Right kidney (tissue), 1 donor: ENCODE data around the gene VPS8.
"Not testable (repeated sequence)": the region's sequence is repeated elsewhere in the genome, so short reads cannot be mapped to it uniquely, and the experiment has no call there.

Experiments
- DNase-seq: peaks from one replicate; pipeline ENCODE4 v3.0.0-alpha.2; 2016

VPS8 gene

DNA sequence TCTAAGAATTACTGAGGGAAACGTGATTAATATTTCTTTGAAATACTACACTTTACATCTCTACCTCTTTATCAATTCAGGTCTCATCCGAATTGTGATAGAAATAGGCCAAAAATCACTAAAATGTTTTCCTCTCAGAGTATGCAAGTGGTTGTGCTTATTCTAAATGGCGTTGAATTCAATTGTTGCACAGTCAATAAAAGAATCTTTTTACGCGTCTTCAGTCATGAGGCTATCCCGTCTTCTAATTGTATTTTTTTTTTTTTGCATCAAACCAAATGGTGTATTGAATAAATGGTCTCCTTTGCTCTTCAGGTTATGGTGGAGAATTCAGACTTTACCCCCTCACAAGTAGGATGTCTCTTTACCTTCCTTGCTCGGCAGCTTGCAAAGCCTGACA is 112.6 kb downstream of the VPS8 start:
- no peak for DNase-seq

DNA sequence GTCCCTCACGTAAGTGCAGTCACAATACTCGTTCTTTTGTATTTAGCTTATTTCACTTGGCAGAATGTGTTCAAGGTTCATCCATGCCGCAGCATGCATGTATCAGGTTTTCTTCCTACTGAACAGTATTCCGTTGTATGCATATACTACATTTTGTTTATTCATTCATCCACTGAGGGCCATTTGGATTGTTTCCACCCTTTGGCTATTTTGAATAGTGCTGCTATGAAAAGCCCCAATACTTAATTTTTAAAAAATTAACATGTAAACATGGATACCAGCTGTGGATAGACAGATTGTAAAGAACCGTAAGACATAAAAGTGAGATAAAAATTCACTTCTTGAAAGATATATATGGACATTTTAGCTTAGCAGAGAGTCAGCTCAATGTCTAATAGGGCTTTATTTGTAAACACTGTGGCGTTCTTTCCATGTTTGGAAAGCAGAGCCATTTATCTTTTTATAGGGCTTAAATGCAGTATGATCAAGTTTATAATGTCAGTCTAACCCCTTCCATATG is 115.9 kb downstream of the VPS8 start:
- no peak for DNase-seq

DNA sequence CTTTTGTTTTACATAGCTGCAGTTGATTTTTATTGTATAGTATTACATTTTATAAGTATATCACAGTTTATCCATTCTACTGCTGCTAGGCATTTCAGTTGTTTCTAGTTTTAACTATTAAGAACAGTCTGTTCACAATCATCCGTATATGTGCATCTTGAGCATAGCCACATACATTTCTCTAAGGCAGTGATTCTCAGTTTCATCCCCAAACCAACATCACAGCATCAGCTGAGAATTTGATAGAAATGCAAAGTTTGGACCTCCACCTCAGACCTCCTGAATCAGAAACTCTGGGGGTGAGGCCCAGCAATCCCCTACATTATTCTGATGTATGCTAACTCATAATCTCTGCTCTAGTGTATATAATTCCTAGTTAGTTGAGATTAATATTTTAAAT is 120.8 kb downstream of the VPS8 start:
- no peak for DNase-seq

DNA sequence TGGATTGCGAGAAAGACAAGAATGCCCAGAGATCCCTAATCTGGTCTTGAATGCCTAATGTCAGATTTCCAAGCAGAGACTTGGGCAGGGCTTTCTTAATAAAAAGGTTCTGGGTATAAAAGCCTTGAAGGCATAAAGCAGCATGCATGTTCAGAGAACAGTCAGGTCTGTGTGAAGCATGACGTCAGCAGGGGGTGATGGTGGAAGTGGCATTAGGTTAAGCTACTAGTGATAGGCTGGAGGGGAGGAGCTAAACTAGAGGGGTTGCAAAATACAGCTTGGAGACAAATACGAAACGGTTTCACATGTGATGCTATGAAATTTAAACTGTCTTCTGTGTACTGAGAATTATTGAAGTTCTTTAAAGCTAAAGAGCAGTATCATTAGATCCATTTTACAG is 125.6 kb downstream of the VPS8 start:
- DNase-seq: no peak

DNA sequence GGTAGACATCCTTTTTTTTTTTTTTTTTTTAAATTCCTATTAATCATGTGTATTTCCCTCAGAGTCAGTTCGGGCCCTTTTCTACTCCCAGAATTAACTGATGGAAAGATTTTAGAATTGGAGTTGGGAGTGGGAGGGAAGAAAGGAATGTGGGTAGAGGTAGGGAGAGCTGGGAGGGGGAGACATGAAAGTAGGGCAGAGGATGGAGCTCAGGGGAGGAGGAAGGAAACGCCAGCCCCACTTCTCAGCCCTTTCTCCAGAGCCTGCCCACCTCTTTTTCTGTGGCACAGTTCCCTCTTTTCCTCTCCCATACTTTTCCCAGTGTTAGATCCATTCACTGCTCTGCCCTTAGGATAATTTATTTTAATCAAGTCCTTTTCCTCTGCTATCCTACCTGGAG is 129.4 kb downstream of the VPS8 start:
- no peak for DNase-seq

DNA sequence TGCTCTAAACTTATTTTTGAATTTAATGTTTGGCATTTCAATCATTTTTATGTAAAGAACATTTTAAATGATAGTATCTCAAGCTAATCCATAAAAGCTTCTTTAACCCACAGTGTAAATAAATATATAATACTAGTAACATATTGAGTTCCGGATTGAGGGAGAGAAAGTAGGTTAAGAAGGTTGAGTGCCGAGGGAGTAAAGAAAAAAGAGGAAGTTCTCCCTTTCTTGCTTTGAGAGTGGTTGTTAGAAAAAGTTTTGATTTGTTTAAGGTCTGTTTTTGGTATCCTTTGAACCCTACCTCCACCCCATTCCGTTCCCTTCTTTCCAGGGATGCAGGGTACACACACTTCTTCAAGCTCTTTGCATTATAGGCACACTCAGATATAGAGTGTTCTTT is 130.8 kb downstream of the VPS8 start:
- no peak for DNase-seq

DNA sequence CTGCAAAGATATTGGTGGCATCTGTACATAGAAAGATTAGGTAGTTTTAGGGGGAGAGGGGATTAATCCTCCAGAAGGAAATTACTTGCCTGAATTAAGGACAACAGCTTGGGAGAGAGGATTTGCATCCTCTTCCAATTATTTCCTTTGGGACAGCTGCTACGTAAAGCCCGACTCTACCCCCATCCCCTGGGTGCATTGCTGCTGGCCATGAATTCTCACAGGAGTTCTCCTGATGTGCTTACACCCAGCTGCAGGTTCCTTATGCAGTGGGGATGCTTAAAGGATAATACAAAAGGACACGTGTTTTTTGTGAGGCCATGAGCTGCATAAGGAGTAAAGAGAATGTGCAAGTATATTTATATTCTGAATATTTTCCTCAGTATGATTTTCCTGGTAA is 132.3 kb downstream of the VPS8 start:
- DNase-seq: no peak

DNA sequence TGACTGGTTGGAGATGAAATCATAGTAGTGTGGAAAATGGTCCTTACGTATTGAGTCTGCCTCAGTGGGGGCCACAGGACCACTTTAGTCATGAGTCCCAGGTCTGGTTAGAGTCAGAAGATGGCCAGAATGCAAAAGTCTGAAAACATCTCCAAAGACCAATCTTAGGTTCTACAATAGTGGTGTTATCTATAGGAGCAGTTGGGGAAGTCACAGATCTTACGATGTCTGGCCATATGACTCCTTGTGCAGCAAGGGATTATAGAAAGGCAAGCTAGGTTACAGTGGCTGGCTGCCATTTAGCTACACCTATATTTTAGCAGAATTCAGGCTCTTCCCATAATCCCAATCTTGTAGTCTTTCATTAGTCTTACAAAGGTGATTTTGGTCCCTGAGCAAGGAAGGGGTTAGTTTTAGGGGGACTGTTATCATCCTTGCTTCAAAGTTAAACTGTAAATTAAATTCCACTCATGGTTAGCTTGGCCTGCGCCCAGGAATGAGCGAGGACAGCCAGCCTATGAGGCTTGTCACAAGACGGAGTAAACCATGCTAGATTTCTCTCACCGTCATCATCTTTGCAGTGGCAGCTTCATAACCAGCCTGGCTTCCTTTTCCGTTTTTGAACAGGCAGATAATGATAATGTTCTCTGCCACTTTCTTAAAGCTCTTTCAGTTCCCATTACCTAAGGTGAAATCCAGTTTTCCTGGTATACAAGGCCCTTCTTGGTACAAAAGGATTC is 134.1 kb downstream of the VPS8 start:
- DNase-seq: no peak

DNA sequence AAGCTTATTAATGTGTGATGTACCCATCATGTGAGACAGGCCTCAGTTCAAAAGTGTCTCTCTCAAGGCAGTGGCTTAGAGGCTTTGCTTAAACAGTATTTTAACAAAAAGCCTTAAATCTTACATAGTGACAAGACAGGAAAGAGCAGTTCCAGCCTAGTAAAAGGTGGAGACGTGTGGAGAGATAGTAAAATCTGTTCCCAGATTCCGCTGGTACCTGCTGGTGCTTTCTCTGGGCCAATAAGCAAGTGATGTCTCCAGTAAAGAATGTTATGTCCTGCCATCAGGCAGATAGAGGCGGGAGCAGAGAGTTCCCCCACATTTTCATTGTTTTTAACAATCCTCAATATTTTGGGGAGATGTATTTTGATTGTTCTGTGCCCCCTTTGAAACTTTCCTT is 135.0 kb downstream of the VPS8 start:
- no peak for DNase-seq

DNA sequence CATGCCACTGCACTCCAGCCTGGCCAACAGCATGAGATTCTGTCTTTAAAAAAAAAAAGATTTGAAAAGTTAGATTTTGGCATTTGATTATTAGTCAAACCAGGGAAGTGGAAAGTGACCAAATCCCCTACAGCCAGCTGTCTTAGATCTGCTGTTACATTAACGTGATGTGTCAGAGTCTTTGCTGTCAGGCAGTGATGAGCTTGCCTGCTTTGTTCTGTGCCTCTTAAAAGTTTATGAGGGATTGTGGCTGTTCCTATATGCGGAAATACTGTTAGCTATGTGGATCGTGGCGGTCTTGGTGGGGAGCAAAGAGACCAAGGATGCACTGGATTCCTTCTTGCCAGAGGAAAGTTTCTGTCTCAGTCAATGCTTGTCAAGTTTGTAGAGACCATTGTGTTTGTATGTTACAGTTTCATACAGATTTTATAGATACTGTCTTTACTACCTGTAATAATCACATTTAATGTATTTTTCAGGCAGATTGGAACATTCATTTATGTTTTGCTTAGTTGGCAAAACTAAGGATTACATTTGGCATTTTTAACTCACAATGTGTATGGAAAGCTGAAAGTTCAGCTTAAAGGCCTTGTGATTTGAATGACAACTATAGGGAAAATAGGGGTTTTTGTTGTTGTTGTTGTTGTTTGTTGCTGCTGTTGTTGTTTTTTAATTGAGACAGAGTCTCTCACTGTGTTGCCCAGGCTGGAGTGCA is 137.4 kb downstream of the VPS8 start:
- no peak for DNase-seq

DNA sequence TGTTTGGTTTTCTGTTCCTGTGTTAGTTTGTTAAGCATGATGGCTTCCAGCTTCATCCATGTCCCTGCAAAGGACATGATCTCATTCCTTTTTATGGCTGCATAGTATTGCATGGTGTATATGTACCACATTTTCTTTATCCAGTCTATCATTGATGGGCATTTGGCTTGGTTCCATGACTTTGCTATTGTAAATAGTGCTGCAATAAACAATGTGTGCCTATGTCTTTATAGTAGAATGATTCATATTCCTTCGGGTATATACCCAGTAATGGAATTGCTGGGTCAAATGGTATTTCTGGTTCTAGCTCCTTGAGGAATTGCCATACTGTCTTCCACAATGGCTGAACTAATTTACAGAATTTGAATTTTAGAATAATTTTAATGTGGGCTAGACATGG is 138.8 kb downstream of the VPS8 start:
- not testable (repeated sequence) for DNase-seq

DNA sequence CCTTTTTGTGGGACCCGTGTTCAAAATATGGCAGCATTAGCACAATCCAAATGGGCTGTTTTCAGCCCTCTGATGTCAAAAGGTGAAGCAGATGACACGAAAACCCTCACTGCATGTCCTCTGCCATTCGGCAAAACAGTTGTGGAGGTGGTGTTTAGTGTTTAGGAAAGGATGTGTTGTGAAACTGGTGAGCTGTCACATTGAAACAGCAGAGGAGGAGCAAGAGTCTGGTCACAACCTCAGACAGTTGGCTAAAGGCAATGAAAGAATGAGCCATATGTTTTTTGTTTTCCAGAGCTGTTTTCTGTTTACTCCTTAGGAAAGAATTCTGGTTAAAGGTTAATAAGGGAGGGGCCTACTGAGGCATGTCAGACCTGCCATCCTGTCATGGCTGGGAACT is 140.7 kb downstream of the VPS8 start:
- no peak for DNase-seq

DNA sequence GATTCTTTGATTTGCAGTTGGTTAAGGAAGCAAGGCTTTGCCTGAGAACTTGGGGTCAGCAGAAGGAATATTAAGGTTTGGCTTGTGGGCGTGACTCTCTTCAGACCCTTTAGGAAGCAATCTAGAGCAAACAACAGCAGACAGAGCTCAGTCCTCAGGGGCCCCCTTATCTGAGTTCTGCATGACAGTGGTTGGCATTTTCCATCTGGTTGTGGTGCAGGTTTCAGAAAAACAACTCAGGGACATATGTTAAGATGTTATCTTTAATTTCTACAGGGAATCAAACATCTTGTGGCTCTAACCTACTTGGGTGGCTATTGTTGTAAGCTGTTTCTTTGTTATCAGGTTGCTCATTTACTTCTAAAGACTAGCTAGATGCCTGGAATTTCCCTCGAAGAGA is 141.4 kb downstream of the VPS8 start:
- no peak for DNase-seq

DNA sequence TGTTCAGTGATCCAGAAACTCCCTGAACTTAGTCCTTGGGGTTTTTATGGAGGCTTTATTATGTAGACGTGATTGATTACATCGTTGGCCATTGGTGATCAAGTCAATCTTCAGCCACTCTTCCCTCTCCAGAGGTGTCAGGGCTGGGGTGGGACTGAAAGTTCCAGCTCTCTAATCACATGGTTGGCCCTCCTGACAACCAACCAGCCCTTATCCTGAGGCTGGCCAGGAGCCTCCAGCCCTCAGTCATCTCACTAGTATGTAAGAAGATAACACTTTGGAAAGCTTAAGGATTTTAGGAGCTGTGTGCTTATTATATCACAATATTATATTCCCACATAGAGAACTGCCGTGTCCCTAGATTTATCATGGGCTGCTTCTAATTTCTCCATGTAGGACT is 142.3 kb downstream of the VPS8 start:
- no peak for DNase-seq

DNA sequence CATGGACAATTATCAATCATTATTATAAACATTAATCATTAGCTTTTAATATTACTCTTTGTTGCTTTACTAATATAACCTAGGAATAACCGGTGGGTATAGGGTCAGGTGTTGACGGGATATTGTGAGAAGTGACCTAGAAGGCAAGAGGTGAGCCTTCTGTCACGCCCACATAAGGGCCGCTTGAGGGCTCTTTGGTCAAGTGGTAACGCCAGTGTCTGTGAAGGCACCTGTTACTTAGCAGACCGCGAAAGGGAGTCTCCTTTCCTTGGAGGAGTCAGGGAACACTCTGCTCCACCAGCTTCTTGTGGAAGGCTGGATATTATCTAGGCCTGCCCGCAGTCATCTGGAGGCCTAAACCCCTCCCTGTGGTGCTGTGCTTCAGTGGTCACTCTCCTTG is 142.9 kb downstream of the VPS8 start:
- not testable (repeated sequence) for DNase-seq

DNA sequence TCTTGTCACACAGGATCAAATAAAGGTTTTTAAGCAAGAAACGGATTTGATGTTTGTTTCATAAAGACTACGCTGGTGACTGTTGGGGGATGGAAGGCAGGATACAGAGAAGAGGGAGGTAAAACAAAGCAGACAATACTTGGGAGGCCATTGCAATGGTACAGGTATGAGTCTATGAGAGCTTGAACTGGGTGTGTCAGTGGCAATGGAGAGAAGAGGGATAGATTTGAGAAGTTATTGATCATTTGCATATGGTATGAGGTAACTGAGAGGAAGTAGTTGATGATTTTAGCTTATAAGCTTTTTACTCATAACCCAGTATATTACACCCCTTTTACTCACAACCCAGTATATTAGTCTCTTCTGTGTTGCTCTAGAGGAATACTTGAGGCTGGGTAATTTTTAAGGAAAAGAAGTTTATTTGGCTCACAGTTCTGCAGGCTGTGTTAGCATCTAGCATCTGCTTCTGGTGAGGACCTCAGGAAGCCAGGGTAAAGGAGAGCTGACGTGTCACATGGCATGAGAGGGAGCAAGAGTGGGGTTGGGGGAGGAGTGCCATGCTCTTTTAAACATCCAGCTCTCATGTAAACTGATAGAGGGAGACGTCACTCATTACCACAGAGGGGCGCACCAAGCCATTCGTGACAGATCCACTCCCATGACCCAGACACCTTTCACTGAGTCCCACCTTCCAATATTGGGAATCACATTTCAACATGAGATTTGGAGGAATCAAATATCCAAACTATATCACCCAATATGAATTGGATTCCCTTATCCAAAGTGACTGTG is 153.9 kb downstream of the VPS8 start:
- no peak for DNase-seq

DNA sequence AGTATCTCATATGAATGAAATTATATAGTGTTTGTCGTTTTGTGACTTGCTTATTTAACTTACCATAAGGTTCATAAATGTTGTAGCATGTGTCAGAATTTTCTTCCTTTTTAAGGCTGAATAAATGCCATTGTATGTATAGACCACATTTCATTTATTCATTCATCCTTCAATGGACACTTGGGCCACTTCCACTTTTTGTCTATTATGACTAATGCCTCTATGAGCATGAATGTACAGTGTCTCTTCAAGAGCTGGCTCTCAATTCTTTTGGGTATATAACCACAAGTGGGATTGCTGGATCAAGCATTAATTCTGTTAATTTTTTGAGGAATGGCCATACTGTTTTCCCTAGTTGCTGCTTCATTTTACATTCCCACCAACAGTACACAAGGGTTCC is 156.1 kb downstream of the VPS8 start:
- DNase-seq: no peak

DNA sequence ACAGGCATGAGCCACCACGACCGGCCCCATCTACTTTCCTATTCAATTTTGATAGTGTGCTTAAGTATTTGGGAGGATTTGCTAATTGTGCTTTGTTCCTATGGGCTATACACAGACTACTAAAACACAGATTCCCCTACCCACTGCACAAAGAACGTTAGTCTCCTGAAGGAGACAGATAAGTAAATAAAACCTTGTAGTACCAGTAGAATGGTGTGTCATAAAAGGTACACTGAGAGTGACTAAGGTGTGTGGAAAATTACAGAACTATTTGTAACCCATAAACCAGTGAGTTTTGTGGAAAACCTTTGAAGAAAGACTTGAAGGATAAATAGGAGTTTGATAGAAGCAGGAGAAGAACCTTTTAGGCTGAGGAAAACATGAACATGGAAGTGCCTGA is 158.2 kb downstream of the VPS8 start:
- no peak for DNase-seq

DNA sequence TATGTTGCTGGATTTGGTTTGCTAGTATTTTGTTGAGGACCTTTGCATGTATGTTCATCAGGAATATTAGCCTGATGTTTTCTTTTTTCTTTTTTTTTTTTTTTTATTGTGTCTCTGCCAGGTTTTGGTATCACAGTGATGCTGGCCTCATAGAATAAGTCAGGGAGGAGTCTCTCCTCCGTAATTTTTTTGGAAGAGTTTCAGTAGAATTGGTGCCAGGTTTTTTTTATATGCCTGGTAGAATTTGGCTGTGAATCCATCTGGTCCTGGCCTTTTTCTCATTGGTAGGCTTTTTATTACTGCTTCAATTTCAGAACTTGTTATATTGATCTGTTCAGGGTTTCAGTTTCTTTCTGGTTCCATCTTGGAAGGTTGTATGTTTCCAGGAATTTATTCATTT is 165.8 kb downstream of the VPS8 start:
- no peak for DNase-seq

DNA sequence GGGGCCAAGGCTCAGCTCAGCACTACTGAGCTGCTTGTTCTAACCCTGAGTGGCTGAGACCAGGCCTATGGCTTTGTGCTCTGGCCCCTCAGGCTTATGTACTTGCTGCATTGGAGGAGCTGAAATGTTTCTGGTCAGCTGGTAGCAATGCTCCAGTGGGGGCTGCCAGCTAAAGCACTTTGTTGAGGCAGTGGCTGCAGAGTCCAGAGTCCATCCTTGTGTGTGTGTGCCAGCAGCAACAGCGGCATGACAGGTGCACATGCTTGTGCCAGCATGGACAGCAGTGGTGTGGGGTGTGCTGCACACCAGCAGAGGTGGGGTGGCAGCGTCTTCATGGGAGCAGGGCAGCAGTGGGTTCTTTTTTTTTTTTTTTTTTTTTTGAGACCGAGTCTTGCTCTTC is 169.1 kb downstream of the VPS8 start:
- peak; percentile 3 for DNase-seq

DNA sequence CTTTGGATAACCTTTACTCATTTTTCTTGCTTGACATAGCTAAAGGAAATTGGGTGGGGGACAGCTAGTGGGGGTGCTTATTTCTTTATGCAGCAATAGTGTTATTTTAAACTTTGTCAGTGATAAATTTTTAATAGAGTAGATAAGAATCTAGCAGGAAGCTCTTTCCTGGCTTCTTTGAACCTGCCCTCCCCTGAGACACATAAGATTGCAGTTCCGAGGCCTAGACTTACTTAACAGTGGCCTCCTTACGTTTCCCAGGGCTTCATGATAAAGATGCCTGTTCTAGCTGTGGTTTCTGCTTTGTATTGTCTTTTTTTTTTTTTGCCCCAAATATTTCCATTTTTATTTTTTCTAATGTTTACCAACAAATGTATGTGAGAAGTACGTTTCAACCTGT is 170.1 kb downstream of the VPS8 start:
- no peak for DNase-seq

DNA sequence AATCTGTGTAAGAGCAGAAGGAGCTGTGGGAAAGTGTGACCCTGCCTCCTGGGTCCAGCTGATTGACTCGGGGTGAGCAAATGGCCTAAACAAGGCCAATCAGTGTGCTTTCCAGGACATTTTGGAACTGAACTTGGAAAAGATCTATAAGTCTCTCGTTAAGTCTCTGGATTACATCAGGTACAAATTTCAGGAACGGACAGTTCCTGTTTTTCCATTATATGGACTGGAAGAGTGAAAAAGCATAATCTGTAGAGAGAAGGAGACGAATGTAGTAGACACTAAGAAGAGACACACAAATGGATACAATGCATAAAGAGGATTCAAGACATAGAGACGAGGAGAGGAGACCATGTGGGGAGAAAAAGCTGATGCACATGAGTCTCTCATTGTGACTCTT is 173.6 kb downstream of the VPS8 start:
- DNase-seq: no peak

DNA sequence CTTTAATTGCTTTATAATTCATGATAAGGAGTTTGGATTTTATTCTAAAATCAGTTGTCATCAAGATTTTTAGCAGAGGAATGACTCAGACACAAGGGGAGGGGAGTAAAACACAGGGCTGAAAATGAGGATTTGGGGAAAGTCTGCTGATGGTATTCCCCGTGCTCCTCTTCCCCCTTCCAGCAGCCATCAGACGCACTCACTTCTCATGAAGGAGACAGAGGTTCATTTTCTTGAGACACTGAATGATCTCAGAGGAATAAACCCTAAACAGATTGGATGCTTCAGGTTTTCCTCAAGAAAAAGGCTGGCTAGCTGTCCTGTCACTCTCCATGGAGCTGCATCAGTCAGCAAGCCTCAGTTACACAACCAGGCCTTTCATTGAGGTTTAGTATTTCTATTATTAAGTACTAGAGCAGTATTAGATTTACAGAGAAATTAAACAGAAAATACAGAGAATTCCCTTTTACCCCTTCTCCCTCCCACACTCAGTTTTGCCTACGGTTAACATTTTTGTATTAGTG is 174.5 kb downstream of the VPS8 start:
- no peak for DNase-seq
